ENCODE data around the gene FBXL16.

DNA sequence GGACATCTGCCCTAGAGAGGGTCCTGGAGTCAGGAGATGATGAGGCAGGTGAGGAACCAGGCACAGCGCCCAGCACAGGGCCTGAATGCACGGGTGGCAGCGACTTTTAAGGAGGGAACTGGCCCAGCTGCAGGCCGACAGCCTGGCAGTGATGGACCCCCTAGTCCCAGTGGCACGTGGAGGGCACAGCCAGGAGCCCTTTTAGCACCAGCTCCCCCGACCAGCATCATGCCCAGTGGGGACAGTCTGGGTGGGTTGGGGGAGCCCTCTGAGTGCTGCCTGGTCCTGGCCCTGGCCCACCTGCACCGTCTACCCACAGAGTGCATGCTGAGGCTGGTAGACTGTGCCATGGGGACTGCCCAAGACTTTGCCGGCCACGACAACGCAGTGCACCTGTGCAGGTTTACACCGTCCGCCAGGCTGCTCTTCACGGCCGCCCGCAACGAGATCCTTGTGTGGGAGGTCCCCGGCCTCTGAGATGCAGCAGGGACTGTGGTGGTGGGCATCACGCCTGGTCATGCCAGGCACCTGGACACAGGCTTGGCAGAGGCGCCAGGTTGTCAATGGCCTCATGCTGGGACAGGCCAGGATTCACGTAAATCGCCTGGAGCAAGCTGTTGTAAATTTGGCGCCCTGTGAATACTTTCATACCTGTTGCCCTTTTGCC is 38.4 kb downstream of the FBXL16 start:
- no peak for TF ChIP-seq POLR2AphosphoS5 (IDR thresholded peaks at IDR 0.05)
- TF ChIP-seq, protein P1, sequence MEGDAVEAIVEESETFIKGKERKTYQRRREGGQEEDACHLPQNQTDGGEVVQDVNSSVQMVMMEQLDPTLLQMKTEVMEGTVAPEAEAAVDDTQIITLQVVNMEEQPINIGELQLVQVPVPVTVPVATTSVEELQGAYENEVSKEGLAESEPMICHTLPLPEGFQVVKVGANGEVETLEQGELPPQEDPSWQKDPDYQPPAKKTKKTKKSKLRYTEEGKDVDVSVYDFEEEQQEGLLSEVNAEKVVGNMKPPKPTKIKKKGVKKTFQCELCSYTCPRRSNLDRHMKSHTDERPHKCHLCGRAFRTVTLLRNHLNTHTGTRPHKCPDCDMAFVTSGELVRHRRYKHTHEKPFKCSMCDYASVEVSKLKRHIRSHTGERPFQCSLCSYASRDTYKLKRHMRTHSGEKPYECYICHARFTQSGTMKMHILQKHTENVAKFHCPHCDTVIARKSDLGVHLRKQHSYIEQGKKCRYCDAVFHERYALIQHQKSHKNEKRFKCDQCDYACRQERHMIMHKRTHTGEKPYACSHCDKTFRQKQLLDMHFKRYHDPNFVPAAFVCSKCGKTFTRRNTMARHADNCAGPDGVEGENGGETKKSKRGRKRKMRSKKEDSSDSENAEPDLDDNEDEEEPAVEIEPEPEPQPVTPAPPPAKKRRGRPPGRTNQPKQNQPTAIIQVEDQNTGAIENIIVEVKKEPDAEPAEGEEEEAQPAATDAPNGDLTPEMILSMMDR (IDR thresholded peaks at IDR 0.05) = no peak
- no peak for TF ChIP-seq POLR2A (IDR thresholded peaks at IDR 0.05)

Measured in breast epithelium (tissue), 3 donors.